RWPE1 (cell line): ENCODE data around the gene PSAPL1.

Experiments used
- CTCF ChIA-PET: fragments of 350-600 bp; sonication (Branson Sonifier 250); formaldehyde crosslinking; extraction: SDS; loops from one replicate; lab custom pipeline; 2021; lab: Yijun Ruan, JAX
- POLR2A ChIA-PET: fragments of 400-600 bp; formaldehyde crosslinking; extraction: SDS; loops from one replicate; lab custom pipeline; 2020; ENCODE audit warnings: antibody characterized with exemption; ENCODE audit not compliant: low non-redundant PET; lab: Yijun Ruan, JAX
- DNase-seq: peaks from one replicate; pipeline ENCODE4 v3.0.0; 2012; ENCODE audit warnings: low spot score
- H3K27ac ChIP-seq: fragments of 450-650 bp; 2 replicates; pipeline ENCODE4 v1.5.1; 2017
- CTCF ChIP-seq: fragments of 450-650 bp; conservative IDR thresholded peaks from 2 replicates; pipeline ENCODE4 v1.5.1; 2017; ENCODE audit warnings: low read depth, mild to moderate bottlenecking

The PSAPL1 gene

GRCh38 chr4:7390336-7390735 is 44.4 kb downstream of the PSAPL1 start:
- DNase-seq: no peak
- TF ChIP-seq CTCF: no peak
- H3K27ac ChIP-seq: no peak overlapping the region
- ChIA-PET CTCF (interaction anchor here (0.5 kb wide), 1 partner anchor 72 kb away, joined by 3 read pairs; no protein-coding TSS in a partner anchor), POLR2A (no interaction called here)

GRCh38 chr4:7389719-7390118 is 45.0 kb downstream of the PSAPL1 start:
- no peak overlapping the region for H3K27ac ChIP-seq
- DNase-seq: no peak
- TF ChIP-seq CTCF: no peak
- CTCF ChIA-PET: interaction anchor here (0.5 kb wide), 1 partner anchor 73 kb away, joined by 3 read pairs; no protein-coding TSS in a partner anchor
- POLR2A ChIA-PET: no interaction called here

DNA sequence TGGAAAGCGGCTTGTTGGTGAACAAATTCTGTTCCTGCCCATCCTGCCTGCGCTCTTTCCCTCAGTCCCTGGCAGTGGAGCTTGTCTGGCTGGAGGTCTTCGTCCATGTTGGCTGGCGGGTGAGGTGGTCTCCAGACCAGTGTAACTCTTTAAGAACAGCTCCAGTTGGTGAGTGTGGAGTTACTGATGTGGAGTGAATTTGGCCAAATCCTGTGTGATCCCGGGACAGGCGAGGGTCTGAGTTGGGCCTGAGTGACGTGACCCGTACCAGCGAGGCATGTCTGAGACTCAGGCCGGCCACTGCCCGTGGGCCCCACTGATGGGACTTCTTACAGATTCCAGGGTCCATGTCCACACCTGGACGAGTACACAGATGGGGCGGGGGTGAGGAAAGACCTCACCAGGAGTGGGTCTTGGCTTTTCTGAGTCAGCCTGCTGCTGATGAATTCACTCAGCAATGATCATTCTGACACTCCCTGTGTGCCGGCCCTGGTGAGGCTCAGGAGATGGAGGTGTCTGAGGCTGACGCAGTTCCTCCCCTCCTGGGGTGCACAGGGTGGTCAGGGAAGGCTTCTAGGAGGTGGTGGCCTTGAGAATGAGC is 45.5 kb downstream of the PSAPL1 start:
- POLR2A ChIA-PET: no interaction called here
- no peak for TF ChIP-seq CTCF

DNA sequence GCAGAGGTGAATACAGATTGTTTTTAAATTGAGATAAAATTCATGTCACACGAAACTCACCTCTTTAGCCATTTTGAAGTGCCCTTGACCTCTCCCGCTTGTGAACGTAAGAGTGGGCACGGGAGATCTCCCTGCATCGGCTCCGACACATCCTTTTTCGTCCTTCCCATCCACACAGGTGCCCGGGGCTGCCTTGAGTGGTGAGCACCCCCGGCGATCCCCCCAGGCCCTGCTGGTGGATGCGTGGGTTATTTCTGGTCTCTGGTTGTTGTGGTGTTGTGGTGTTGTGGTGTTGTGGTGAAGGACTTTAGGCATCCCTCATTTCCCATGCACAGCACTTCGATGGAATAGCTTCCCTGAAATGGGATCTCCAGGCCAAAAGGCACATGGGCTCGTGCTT is 46.1 kb downstream of the PSAPL1 start:
- CTCF ChIA-PET: no interaction called here
- no peak for DNase-seq
- no peak for TF ChIP-seq CTCF
- no peak overlapping the region for H3K27ac ChIP-seq
- POLR2A ChIA-PET: no interaction called here

More for the DNA sequence above, 45.5 kb downstream of the PSAPL1 start:
- CTCF ChIA-PET: no interaction called here
- H3K27ac ChIP-seq: no peak overlapping the region
- no peak for DNase-seq

DNA sequence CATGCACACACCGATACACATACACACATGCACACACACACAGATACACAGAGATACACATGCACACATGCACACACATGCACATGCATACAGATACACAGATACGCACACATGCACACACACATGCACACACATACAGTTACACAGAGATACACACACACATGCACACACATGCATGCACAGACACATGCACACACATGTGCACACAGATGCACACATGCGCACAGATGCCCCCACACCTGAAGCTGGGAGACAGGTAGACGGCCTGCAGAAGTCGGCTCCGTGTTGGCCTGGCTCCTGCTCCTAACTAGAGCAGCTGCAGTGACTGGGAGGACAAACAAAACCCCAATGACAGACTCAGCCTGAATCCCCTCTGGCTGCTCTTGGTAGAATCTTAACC is 46.8 kb downstream of the PSAPL1 start:
- H3K27ac ChIP-seq: no peak overlapping the region
- TF ChIP-seq CTCF: no peak
- POLR2A ChIA-PET: no interaction called here
- DNase-seq: no peak
- CTCF ChIA-PET: no interaction called here

GRCh38 chr4:7384929-7385890 is 49.5 kb downstream of the PSAPL1 start:
- CTCF ChIA-PET: no interaction called here
- DNase-seq: no peak
- no peak for TF ChIP-seq CTCF
- no peak overlapping the region for H3K27ac ChIP-seq
- POLR2A ChIA-PET: no interaction called here
